Lung (tissue), 12 donors: ENCODE data around the gene ANO1. TPM values are rescaled to one million over a fixed set of nuclear protein-coding genes. Genes with fewer than 3 reads are reported as not detected.

Experiments used
- ATAC-seq: fragments of 200-7000 bp; cut with Tn5 transposase; one replicate; pipeline ENCODE4 v1.9.1; 2020; ENCODE audit warnings: moderate number of reproducible peaks; ENCODE audit not compliant: insufficient read depth, low FRiP score
- DNase-seq, 3 donors: peaks; one replicate each; pipeline ENCODE4 v3.0.0-alpha.2; 2013 to 2017
- H3K27ac ChIP-seq, 2 donors: one replicate each; pipeline ENCODE4 v1.5.1; 2013; ENCODE audit warnings: mild to moderate bottlenecking in 2 of 2, moderate library complexity in 2 of 2, control low read depth in 1 of 2, inconsistent platforms in 1 of 2, low read depth in 1 of 2, low read length in 1 of 2
- H3K27me3 ChIP-seq, 3 donors: one replicate each; pipeline ENCODE4 v1.5.1; 2013; ENCODE audit warnings: low read length in 2 of 3; ENCODE audit not compliant: control insufficient read depth in 3 of 3, insufficient read depth in 3 of 3
- H3K36me3 ChIP-seq, 4 donors: one replicate each; pipeline ENCODE4 v1.5.1; 2013; ENCODE audit warnings: low read length in 4 of 4, mild to moderate bottlenecking in 1 of 4, moderate library complexity in 1 of 4; ENCODE audit not compliant: control insufficient read depth in 4 of 4, insufficient read depth in 4 of 4
- H3K4me1 ChIP-seq, 5 donors: one replicate each; pipeline ENCODE4 v1.5.1; 2013; ENCODE audit warnings: low read length in 5 of 5, mild to moderate bottlenecking in 2 of 5, moderate library complexity in 1 of 5; ENCODE audit not compliant: control insufficient read depth in 5 of 5, insufficient read depth in 5 of 5
- H3K4me3 ChIP-seq: one replicate; pipeline ENCODE4 v1.5.1; 2013; ENCODE audit warnings: mild to moderate bottlenecking, control low read depth, moderate library complexity
- H3K9ac ChIP-seq, 2 donors: one replicate each; pipeline ENCODE4 v1.5.1; 2013; ENCODE audit warnings: low read length in 2 of 2, control low read depth in 1 of 2; ENCODE audit not compliant: insufficient read depth in 1 of 2
- H3K9me3 ChIP-seq, 4 donors: one replicate each; pipeline ENCODE4 v1.5.1; 2013; ENCODE audit warnings: low read length in 3 of 4, mild to moderate bottlenecking in 1 of 4, moderate library complexity in 1 of 4; ENCODE audit not compliant: control insufficient read depth in 4 of 4, insufficient read depth in 3 of 4
- WGBS, 2 donors: extraction: QIAGEN DNeasy Blood & Tissue Kit; methylation state at CpG; one replicate each; pipeline ENCODE4 v1.1.7; 2013; 5-methylcytosine and 5-hydroxymethylcytosine counted together
- polyA plus RNA-seq, 2 donors: library from polyadenylated mRNA; stranded (reverse); fragments of 200-250 nt; gene quantifications; one replicate each; pipeline ENCODE4 v1.2.1, GENCODE V29; 2013
- total RNA-seq, 2 donors: library from RNA; depleted of rRNA in 1 of 2; stranded (reverse); fragments of >200 nt in 1 of 2; gene quantifications; one replicate each; pipeline ENCODE4 v1.2.1, GENCODE V29; 2014 to 2021
- TF ChIP-seq, protein P1 (sequence below): IDR thresholded peaks from 2 replicates; pipeline ENCODE4 v1.5.1; 2012; ENCODE audit warnings: mild to moderate bottlenecking; ENCODE audit errors: control extremely low read depth, extremely low read depth
- donor health status: control.
- donor health status: control.
- donor health status: Bipolar disorder and iron deficiency.
- donor health status: healthy.
- donor health status: DM: yes; HTN: yes; CAD: no.

The ANO1 gene
- total and polyA plus RNA-seq, 4 donors, result 1.2 to 10.8 (median 5.5) TPM

DNA sequence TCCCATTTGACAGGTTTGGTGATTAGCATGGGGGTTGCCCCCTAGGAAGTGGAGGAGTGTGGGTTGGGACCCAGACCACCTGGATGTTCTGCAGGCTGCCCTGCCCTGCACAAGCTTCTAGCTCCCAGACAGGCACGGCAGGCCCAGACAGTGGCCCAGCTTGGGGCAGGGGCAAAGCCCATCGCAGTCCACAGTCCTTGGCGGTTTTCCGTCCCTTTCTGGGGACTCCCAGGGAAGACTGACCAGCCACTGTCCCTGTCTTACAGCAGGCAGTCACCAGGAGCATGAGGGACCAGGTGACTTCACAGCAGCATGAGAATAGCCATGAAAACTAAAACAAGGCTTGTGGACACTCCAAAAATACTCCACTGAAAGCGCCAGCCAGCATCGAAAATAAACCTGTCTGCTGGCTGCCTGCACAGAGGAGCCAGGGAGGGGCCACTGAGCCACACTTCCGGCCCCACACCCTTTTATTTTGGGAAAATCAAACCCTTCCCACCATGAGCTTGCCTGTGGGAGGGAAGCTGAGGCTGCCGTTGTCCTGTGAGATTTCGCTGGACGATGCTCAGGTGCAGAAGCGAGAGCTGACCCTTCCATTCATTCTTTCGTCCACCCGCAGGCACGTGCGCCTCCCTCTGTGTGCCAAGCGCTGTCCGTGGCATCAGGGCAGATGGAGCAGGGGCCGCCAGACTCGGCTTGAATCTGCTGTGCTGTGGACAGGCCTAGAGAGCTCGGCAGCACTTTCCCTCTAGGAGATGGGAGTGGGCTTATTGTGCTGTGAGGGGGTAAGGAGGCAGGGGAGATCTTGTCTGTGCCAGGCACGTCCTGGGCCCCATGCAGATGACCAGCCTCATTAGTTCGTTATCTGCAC is 153.0 kb downstream of the ANO1 start:
- TF ChIP-seq, protein P1, sequence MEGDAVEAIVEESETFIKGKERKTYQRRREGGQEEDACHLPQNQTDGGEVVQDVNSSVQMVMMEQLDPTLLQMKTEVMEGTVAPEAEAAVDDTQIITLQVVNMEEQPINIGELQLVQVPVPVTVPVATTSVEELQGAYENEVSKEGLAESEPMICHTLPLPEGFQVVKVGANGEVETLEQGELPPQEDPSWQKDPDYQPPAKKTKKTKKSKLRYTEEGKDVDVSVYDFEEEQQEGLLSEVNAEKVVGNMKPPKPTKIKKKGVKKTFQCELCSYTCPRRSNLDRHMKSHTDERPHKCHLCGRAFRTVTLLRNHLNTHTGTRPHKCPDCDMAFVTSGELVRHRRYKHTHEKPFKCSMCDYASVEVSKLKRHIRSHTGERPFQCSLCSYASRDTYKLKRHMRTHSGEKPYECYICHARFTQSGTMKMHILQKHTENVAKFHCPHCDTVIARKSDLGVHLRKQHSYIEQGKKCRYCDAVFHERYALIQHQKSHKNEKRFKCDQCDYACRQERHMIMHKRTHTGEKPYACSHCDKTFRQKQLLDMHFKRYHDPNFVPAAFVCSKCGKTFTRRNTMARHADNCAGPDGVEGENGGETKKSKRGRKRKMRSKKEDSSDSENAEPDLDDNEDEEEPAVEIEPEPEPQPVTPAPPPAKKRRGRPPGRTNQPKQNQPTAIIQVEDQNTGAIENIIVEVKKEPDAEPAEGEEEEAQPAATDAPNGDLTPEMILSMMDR, result no peak
- no peaks in the 10 kb centered on the region for H3K9me3 ChIP-seq
- no peak for DNase-seq
- no peaks in the 10 kb centered on the region for H3K27me3 ChIP-seq
- no peaks in the 10 kb centered on the region for H3K4me1 ChIP-seq
- H3K4me3 ChIP-seq, result no peak overlapping the region
- 81 to 88% methylated on average over 22 of the region's 22 CpGs for WGBS, 2 donors
- no peaks in the 10 kb centered on the region for H3K36me3 ChIP-seq
- H3K27ac ChIP-seq, result no peak overlapping the region
- ATAC-seq, result no peak
- no peak overlapping the region for H3K9ac ChIP-seq

GRCh38 chr11:70233034-70233433 is 154.9 kb downstream of the ANO1 start:
- Histone ChIP-seq H3K9me3 (no peaks in the 10 kb centered on the region), H3K9ac (no peak overlapping the region), H3K36me3 (no peaks in the 10 kb centered on the region), H3K4me1 (no peaks in the 10 kb centered on the region), H3K27ac (no peak overlapping the region), H3K4me3 (no peak overlapping the region), H3K27me3 (no peaks in the 10 kb centered on the region)
- DNase-seq (no peak), ATAC-seq (no peak)
- TF ChIP-seq, protein P1, result no peak

- TF ChIP-seq, protein P1, result no peak
- Histone ChIP-seq H3K4me3 (no peak overlapping the region), H3K9ac (no peak overlapping the region), H3K36me3 (no peaks in the 10 kb centered on the region), H3K27ac (no peak overlapping the region), H3K27me3 (no peaks in the 10 kb centered on the region), H3K4me1 (no peaks in the 10 kb centered on the region), H3K9me3 (no peaks in the 10 kb centered on the region)
- DNase-seq (no peak), ATAC-seq (no peak)
- 74 to 87% methylated on average over 11 of the region's 11 CpGs for WGBS, 2 donors
These were observed 155.4 kb downstream of the ANO1 start for GRCh38 chr11:70233511-70233934.
